K562 (cell line): ENCODE measurements around the gene MC3R. TPM values are rescaled to one million over a fixed set of nuclear protein-coding genes. Genes with fewer than 3 reads are reported as not detected.

Experiments used
- ATAC-seq: fragments of 200-7000 bp; cut with Tn5 transposase; 3 replicates; pipeline ENCODE4 v1.9.1; 2020; ENCODE audit warnings: moderate library complexity
- BruUV-seq: library from RNA; stranded (reverse); fragments of 400-500 nt; replicated peaks from 2 replicates; lab custom pipeline; 2021; lab: Mats Ljungman, UMichigan
- CTCF ChIA-PET: fragments of 300-600 bp; formaldehyde crosslinking; extraction: SDS; loops from one replicate; lab custom pipeline; 2021; ENCODE audit warnings: low intra/inter-chr PET ratio; lab: Yijun Ruan, JAX
- POLR2A ChIA-PET: fragments of 300-600, 350-650 bp; sonication (Branson Sonifier 250); formaldehyde crosslinking; extraction: SDS; loops from one replicate; lab custom pipeline; 2021; ENCODE audit warnings: antibody characterized with exemption, inconsistent platforms; lab: Yijun Ruan, JAX
- DNase-seq, 4 experiments: peaks; one replicate each; pipeline versions ENCODE4 v3.0.0 to v3.0.0-alpha.2; 2011 to 2018; ENCODE audit warnings: low spot score in 3 of 4, mixed read lengths in 3 of 4; ENCODE audit errors: extremely low read depth in 1 of 4
- FAIRE-seq: peaks from 2 replicates; lab custom pipeline; 2011; peaks lifted over from hg19 to GRCh38; lab: Jason Lieb, UNC
- H2AFZ ChIP-seq: 2 replicates; pipeline ENCODE4 v1.6.0; 2011; ENCODE audit warnings: low read depth, low read length, control low read depth, inconsistent platforms
- H3K27ac ChIP-seq: fragments of 200-600 bp; 3 replicates; pipeline ENCODE4 v1.8.0; 2011; ENCODE audit warnings: low read depth, mild to moderate bottlenecking, control low read depth, inconsistent platforms, low read length, moderate library complexity, mixed read lengths; ENCODE audit errors: extremely low read depth
- H3K27me3 ChIP-seq, 2 experiments: fragments of 300-600 bp in 1 of 2; 2 replicates in 1 of 2; 3 replicates in 1 of 2; pipeline versions ENCODE4 v1.6.0 to v1.8.0; 2011; ENCODE audit warnings: inconsistent platforms in 2 of 2, low read length in 2 of 2, mild to moderate bottlenecking in 1 of 2, mixed read lengths in 1 of 2, moderate library complexity in 1 of 2; ENCODE audit not compliant: control insufficient read depth in 2 of 2, insufficient read depth in 2 of 2
- H3K36me3 ChIP-seq: fragments of 300-600 bp; 3 replicates; pipeline ENCODE4 v1.8.0; 2011; ENCODE audit warnings: mild to moderate bottlenecking, low read length, inconsistent platforms; ENCODE audit not compliant: control insufficient read depth, insufficient read depth
- H3K4me1 ChIP-seq, 2 experiments: fragments of 200-600 bp in 1 of 2; replicated peaks in 1 of 2; 2 replicates in 1 of 2; 3 replicates in 1 of 2; pipeline versions ENCODE4 v1.5.1 to v1.8.0; 2011; ENCODE audit warnings: inconsistent platforms in 2 of 2, low read length in 2 of 2, mild to moderate bottlenecking in 1 of 2, mixed read lengths in 1 of 2, moderate library complexity in 1 of 2; ENCODE audit not compliant: control insufficient read depth in 2 of 2, insufficient read depth in 2 of 2
- H3K4me2 ChIP-seq: 2 replicates; pipeline ENCODE4 v1.6.1; 2011; ENCODE audit warnings: low read length, control low read depth, inconsistent platforms, mixed read lengths; ENCODE audit not compliant: insufficient read depth
- H3K4me3 ChIP-seq: fragments of 200-600 bp; sonication (generic), shearing (Covaris generic); 2 replicates; pipeline ENCODE4 v1.5.1; 2016; ENCODE audit warnings: control low read depth, inconsistent platforms
- H3K79me2 ChIP-seq: fragments of 200-600 bp; 3 replicates; pipeline ENCODE4 v1.8.0; 2011; ENCODE audit warnings: low read length, inconsistent platforms; ENCODE audit not compliant: control insufficient read depth, insufficient read depth
- H3K9ac ChIP-seq, 2 experiments: 2 replicates each; pipeline versions ENCODE4 v1.6.0 to v1.6.1; 2011; ENCODE audit warnings: low read depth in 2 of 2, low read length in 2 of 2, control low read depth in 1 of 2, inconsistent platforms in 1 of 2, mild to moderate bottlenecking in 1 of 2, mixed read lengths in 1 of 2; ENCODE audit not compliant: insufficient read depth in 1 of 2
- H3K9me1 ChIP-seq: one replicate; pipeline ENCODE4 v1.6.0; 2011; ENCODE audit warnings: inconsistent platforms, mild to moderate bottlenecking, low read length, moderate library complexity; ENCODE audit not compliant: control insufficient read depth, insufficient read depth
- H3K9me3 ChIP-seq: replicated peaks from 2 replicates; pipeline ENCODE4 v1.5.1; 2011; ENCODE audit warnings: low read depth, low read length, inconsistent platforms; ENCODE audit not compliant: control insufficient read depth, insufficient read depth
- H4K20me1 ChIP-seq: replicated peaks from 2 replicates; pipeline ENCODE4 v1.6.1; 2011; ENCODE audit warnings: low read length, inconsistent platforms, mixed read lengths; ENCODE audit not compliant: control insufficient read depth, insufficient read depth
- CEBPG ChIP-seq, 3 experiments: fragments of 200-800 bp in 1 of 3; sonication (Bioruptor generic) in 1 of 3; sonication (generic) in 1 of 3; formaldehyde crosslinking in 1 of 3; IDR thresholded peaks in 2 of 3; conservative IDR thresholded peaks in 1 of 3; 2 replicates each; pipeline versions ENCODE4 v1.6.1 to v1.8.0; 2016 to 2022; ENCODE audit warnings: missing compliant biosample characterization in 2 of 3, missing genetic modification characterization in 2 of 3, mild to moderate bottlenecking in 1 of 3, missing genetic modification reagents in 1 of 3
- NFRKB ChIP-seq: fragments of 450-650 bp; IDR thresholded peaks from 2 replicates; pipeline ENCODE4 v1.6.1; 2016; ENCODE audit warnings: low read depth
- SMARCB1 ChIP-seq: IDR thresholded peaks from 2 replicates; pipeline ENCODE4 v1.6.1; 2011; ENCODE audit warnings: improper control_type of control experiment, low read depth; ENCODE audit not compliant: insufficient read length
- ZNF644 ChIP-seq: fragments of 200-800 bp; sonication (Bioruptor generic); IDR thresholded peaks from 2 replicates; pipeline ENCODE4 v1.6.1; 2016; ENCODE audit warnings: low read depth, missing genetic modification characterization, missing compliant biosample characterization
- ZNF668 ChIP-seq: fragments of 250-450 bp; sonication (Bioruptor Pico); IDR thresholded peaks from 2 replicates; pipeline ENCODE4 v1.8.0; 2022; ENCODE audit warnings: mild to moderate bottlenecking, inconsistent platforms
- WGBS: fragments of 100-300 bp; shearing (Covaris generic); methylation state at CpG from one replicate; pipeline ENCODE4 v1.1.6; 2016; ENCODE audit warnings: low coverage, mixed read lengths; ENCODE audit not compliant: insufficient coverage; ENCODE audit errors: missing lambda C conversion rate; 5-methylcytosine and 5-hydroxymethylcytosine counted together
- in situ Hi-C: fragments of 300-500 bp; cut with MboI; formaldehyde crosslinking; loops from 4 replicates; pipeline ENCODE4 v1.15.0; 2018; ENCODE audit warnings: inconsistent platforms, mixed read lengths
- intact Hi-C: fragments of 100-400 bp; cut with micrococcal nuclease; formaldehyde crosslinking; loops from 2 replicates; pipeline ENCODE4 v1.14.2; 2022
- polyA plus RNA-seq, 8 experiments: library from polyadenylated mRNA; depleted of rRNA in 4 of 8; stranded (reverse) in 5 of 8; unstranded in 3 of 8; fragments of >200 nt; fragmentation: Nextera tagmentation in 2 of 8; fragmentation: Illumina TruSeq in 1 of 8; extraction: Ambion mirVana in 2 of 8; extraction: Trizol in 1 of 8; gene quantifications; 2 replicates each; pipeline versions ENCODE4 v1.2.1 to v1.2.3, GENCODE V29; 2011 to 2014; ENCODE audit warnings: inconsistent platforms in 1 of 8, missing spikeins in 1 of 8
- total RNA-seq, 7 experiments: library from RNA; depleted of rRNA in 6 of 7; stranded (reverse); fragments of >200 nt in 6 of 7; fragmentation: Illumina TruSeq in 2 of 7; extraction: Trizol in 2 of 7; gene quantifications; 2 replicates each; pipeline versions ENCODE4 v1.2.1 to v1.2.3, GENCODE V29; 2011 to 2021; ENCODE audit warnings: low replicate concordance in 1 of 7
- TF ChIP-seq, protein P1 (sequence below): IDR thresholded peaks from 2 replicates; pipeline ENCODE4 v1.6.1; 2014; ENCODE audit warnings: antibody characterized with exemption

Gene MC3R
- total and polyA plus RNA-seq, 9 of the 15 experiments (the other 6 are each of a cell fraction or from before 2014, with no cell fraction given) = not detected

DNA sequence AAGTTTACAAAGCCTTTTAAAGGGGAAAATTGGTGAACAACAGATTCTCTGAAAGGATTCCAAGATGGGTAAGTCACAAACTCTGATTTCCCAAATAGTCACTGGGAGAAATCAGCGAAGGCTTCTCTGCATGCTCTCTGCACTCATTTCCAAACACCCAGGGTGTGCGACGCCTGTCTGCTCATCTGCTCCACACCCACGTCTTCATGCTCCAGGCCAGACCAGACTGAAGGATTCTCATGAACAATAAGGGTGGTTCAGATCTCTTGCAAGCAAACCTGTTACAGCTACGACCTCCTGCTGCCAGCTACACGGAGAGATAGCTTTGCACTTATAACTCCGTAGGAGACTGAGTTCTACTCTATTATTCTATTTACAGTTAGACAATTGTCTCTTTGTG is 1.4 kb downstream of the MC3R start:
- H3K9me1 ChIP-seq = no peaks in the 10 kb centered on the region
- H3K79me2 ChIP-seq = no peaks in the 10 kb centered on the region
- H3K27ac ChIP-seq = no peak overlapping the region
- no peak for ATAC-seq
- no peak overlapping the region for H2AFZ ChIP-seq
- 3% methylated on average over 7 of the region's 7 CpGs for WGBS
- BruUV-seq = no TSS peak
- intact Hi-C loops (loop anchor here (2.0 kb wide), 3 partner anchors 93 to 1601 kb away; no protein-coding TSS in a partner anchor), in situ Hi-C loops (loop anchor here (10.0 to 25.0 kb wide), 2 partner anchors 95 to 1588 kb away; no protein-coding TSS in a partner anchor)
- no peaks in the 10 kb centered on the region; a peak in 1 of 5 replicates for H3K4me1 ChIP-seq
- H3K27me3 ChIP-seq = peaks cover 0 to 7% of the 10 kb centered on the region in 2 experiments; a peak in 2 of 5 replicates
- DNase-seq = no peak
- H3K4me2 ChIP-seq = no peak overlapping the region
- ChIA-PET CTCF (interaction anchor here (2.0 kb wide), 1 partner anchor 1600 kb away, joined by 13 read pairs; no protein-coding TSS in a partner anchor), POLR2A (no interaction called here)
- no peaks in the 10 kb centered on the region for H3K36me3 ChIP-seq
- no peak overlapping the region for H3K9ac ChIP-seq
- H3K9me3 ChIP-seq = no peaks in the 10 kb centered on the region; the same call in 1 of the 2 replicates
- no peaks in the 10 kb centered on the region for H4K20me1 ChIP-seq
- FAIRE-seq = no peak
- no peak overlapping the region for H3K4me3 ChIP-seq
- TF ChIP-seq CEBPG (CRISPR knock-in tag; IDR thresholded peaks at IDR 0.05) = no peak
- TF ChIP-seq CEBPG (tag; conservative IDR thresholded peaks at IDR 0.05 in 1 of 2, IDR thresholded peaks at IDR 0.05 in 1 of 2) = 0 out of 4 replicates have a peak, but pooled peaks of 1 of the 2 experiments have one; percentile 2
- TF ChIP-seq ZNF668 (CRISPR knock-in tag) = no peak
- TF ChIP-seq SMARCB1 = no peak
- TF ChIP-seq, protein P1, sequence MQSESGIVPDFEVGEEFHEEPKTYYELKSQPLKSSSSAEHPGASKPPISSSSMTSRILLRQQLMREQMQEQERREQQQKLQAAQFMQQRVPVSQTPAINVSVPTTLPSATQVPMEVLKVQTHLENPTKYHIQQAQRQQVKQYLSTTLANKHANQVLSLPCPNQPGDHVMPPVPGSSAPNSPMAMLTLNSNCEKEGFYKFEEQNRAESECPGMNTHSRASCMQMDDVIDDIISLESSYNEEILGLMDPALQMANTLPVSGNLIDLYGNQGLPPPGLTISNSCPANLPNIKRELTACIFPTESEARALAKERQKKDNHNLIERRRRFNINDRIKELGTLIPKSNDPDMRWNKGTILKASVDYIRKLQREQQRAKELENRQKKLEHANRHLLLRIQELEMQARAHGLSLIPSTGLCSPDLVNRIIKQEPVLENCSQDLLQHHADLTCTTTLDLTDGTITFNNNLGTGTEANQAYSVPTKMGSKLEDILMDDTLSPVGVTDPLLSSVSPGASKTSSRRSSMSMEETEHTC = no peak
- TF ChIP-seq NFRKB = no peak
- TF ChIP-seq ZNF644 (tag) = no peak
